Stimulated activated CD4-positive, alpha-beta T cell treated with anti-CD3 and anti-CD28 coated beads, TNF-alpha, amount 100 ng/mL, for 24 hours (primary cell): ENCODE measurements around the gene FGF18.
A peak's percentile ranks its signal among the peaks of the same experiment; 100 is the strongest.
"Not testable (repeated sequence)": the region's sequence is repeated elsewhere in the genome, so short reads cannot be mapped to it uniquely, and the experiment has no call there.

Experiments used
- DNase-seq, 3 experiments: peaks; one replicate each; pipeline ENCODE4 v3.0.0-alpha.2; 2020; ENCODE audit warnings: low read depth in 3 of 3

The FGF18 gene

DNA sequence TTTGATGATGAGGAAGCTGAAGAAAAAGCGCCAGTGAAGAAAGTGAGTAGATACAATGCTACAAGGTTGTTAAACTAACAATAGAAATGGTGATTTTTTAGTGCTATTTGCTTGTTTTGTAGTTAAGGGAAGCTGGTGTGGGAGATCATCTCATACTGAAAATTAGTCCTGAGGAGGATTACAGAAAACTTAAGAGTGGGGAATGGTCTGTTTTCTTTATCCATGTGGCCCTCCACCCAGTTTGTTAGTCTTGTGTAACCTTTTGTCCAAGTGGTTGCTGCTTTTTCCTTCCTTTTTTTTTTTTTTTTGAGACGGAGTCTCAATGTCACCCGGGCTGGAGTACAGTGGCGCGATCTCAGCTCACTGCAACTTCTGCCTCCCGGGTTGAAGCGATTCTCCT is 19.3 kb upstream of the FGF18 start:
- no peak for DNase-seq

DNA sequence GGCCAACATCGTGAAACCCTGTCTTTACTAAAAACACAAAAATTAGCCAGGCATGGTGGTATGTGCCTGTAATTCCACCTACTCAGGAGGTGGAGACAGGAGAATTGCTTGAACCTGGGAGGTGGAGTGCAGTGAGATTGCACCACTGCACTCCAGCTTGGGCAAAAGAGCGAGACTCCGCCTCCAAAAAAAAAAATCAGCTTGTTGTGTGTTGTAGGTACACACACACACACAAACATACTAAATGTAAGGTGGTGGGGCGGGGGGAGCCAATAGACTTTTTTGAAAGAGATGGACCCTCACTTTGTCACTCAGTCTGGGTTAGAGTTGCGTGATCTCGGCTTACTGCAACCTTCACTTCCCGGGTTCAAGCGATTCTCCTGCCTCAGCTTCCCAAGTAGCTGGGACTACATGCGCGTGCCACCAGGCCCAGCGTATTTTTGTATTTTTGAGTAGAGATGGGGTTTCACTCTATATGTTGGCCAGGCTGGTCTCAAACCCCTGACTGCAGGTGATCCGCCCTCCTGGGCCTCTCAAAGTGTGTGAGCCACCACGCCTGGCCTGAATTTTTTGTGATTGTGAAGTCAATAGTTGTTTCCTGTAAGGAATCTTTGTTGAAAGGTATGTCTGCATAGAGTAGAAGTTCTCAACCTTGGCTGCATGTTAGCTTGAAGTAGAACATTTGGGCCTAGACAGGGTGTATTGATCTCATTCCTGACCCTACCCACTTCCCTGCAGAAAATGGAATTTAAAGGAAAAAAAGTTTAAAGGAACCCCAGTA is 18.1 kb upstream of the FGF18 start:
- DNase-seq, result no peak

DNA sequence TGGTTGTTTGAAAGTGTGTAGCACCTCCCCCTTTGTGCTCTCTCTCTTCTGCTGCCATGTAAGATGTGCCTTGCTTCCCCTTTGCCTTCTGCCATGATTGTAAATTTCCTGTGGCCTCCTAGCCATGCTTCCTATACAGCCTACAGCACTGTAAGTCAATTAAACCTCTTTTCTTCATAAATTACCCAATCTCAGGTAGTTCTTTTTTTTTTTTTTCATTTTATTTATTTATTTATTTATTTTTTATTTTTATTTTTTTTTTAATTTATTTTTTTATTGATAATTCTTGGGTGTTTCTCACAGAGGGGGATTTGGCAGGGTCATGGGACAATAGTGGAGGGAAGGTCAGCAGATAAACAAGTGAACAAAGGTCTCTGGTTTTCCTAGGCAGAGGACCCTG is 16.7 kb upstream of the FGF18 start:
- not testable (repeated sequence) for DNase-seq

DNA sequence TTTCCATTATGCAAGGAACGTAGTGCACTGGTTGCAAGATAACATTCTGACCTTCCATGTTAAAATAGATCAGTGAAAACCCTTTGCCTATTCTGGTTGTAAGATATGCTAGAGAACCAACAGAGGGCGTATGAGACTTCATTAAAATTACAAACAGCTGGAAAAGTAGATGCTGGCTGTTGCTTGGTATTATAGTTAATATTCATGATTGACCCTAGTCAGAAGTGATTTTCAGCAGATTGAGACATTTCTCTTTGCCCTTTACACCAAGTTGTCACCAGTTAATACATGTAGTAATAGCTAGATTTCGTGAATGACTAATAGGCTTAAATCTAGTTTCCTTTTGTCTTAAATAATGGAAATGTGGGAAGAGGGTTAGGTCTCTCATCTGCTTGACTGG is 13.8 kb upstream of the FGF18 start:
- DNase-seq, result no peak

DNA sequence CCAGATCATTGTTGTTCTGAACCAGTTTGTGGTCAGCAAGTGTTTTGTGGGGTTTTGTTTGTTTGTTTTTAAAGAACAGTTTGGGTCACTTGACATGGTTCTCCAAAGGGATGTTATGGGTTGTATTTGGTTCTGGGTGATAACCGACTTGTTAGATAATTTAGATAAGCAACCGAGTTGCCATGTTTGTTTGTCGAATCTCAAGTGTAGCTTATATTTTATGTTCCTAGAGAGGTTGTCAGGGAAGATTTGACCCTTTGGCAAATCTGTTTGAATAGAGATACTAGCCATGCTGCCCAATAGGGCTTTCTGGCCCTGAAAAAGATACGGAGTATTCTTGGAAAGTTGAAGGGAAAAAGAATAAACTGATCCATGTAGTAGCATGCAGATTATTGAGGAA is 12.2 kb upstream of the FGF18 start:
- no peak for DNase-seq

DNA sequence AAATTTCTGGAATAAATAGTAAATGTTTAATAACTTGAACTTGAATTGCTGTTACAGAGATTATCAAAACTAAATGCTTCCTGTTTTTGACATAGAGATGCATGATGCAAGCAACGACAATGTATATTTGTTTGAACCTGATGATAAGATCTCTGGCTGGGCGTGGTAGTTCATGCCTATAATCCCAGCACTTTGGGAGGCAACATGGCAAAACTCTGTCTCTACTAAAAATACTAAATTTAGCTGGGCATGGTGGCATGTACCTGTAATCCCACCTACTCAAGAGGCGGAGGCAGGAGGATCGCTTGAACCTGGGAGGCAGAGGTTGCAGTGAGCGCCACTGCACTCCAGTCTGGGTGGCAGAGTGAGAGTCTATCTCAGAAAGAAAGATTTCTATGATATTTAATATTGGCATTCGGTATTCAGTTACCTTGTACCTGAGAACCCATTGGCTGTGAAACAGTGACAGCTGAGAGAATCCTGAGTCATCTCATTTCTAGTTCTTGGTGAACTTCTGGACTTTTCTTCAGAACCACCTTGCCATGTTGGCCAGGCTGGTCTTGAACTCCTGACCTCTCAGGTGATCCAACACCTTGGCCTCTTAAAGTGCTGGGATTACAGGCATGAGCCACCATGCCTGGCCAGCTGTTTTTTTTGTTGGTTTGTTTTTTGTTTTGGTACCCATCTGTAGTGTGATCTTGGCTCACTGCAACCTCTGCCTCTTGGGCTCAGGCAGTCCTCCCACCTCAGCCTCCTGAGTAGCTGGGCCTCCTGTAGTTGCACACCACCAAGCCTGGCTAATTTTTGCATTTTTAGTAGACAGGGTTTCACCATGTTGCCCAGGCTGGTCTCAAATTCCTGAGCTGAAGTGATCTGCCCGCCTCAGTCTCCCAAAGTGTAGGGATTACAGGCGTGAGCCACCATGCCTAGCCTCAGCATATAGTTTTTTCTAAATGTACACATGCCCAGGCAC is 10.0 kb upstream of the FGF18 start:
- no peak for DNase-seq

DNA sequence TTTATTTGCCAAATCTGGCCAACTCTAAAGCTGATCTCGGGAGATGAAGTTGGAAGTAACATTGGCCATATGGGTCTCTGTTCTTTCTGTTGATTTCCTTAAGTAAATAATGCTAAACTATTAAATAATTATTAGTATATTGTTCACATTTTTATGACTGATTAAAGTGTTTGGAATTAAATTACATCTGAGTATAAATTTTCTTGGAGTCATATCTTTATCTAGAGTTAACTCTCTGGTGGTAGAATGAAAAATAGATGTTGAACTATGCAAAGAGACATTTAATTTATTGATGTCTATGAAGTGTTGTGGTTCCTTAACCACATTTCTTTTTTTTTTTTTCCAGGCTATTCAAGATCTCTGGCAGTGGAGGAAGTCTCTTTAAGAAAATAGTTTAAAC is 9.3 kb upstream of the FGF18 start:
- no peak for DNase-seq

DNA sequence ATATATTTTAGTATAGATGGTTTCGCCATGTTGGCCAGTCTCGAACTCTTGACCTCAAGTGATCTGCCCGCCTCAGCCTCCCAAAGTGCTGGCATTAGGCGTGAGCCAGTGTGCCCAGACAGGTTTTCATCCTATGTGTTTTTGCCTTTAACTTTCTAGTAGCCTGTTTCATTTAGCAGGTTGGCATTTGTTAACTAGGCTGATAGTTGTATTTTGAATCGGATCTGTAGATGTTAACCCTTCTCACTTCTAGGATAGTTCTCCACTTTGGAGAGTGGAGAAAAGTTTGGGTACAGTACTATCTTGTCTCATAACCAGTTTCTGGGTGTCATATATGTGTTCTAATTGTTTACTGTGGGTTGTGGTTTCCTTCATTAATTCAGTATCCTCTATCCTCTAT is 7.3 kb upstream of the FGF18 start:
- no peak for DNase-seq

DNA sequence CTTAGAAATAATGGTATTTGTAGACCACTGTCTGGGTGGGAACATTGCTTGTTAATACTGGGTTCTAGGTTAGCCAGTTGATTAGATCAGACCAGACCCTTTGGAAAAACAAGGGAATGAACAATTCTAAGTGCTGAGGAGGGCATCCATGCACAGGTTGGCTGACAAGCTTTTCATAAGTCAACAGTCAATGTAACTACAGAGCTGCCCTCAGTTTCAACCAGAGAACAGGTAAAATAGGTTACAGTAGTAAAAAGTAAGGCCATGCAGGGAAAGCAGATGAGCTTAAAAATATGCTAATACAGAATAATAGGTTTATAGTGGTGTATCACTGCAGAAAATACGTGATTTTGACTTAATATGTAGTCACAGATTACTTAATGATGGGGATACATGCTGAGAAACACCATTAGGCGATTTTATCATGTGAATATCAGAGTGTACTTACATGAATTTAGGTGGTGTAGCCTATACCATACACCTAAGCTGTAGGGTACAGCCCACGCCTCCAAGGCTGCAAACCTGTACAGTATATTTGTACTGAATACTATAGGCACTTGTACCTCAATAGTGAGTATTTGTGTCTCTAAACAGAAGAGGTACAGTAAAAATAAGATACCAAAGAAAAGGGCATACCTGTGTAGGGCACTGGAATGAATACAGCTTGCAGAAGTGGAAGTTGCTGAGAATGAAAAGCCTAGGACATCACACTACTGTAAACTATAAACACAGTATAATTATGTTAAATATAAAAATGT is 6.1 kb upstream of the FGF18 start:
- no peak for DNase-seq

DNA sequence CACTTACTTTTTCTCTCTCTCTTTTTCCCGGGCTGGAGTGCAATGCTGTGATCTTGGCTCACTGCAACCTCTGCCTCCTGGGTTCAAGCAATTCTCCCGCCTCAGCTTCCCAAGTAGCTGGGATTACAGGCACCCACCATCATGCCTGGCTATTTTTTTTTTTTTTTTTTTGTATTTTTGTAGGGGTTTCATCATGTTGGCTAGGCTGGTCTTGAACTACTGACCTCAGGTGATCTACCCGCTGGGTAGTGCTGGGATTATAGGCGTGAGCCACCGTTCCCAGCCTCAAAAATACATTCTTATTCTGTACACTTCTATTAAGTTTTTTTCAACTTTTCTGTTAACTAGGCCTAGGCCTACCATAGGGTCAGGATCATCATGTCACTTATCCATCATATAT is 5.5 kb upstream of the FGF18 start:
- DNase-seq, result not testable (repeated sequence)

DNA sequence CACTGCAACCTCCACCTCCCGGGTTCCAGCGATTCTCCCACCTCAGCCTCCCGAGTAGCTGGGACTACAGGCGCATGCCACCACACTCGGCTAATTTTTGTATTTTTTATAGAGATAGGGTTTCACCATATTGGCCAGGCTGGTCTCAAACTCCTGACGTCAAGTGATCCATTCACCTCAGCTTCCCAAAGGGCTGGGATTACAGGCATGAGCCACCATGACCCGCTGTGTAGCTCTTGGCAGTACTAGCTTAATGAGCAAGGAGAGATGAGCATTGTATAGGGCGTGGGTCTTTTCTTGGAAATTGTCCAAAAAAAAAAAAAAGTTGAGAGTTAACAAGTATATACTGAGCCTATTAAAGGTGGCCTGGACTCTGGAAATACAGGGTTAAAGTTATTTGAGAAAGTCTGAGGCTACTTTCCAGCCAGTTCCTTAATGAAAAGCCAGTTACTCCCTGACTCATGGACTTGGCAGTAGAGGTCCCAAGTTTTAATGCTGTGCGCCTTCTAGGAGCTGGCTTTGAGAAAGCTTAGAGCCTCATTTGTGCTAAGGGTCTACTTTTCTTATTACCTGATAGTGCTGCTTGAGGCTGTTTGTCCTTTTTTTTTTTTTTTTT is 4.2 kb upstream of the FGF18 start:
- no peak for DNase-seq

DNA sequence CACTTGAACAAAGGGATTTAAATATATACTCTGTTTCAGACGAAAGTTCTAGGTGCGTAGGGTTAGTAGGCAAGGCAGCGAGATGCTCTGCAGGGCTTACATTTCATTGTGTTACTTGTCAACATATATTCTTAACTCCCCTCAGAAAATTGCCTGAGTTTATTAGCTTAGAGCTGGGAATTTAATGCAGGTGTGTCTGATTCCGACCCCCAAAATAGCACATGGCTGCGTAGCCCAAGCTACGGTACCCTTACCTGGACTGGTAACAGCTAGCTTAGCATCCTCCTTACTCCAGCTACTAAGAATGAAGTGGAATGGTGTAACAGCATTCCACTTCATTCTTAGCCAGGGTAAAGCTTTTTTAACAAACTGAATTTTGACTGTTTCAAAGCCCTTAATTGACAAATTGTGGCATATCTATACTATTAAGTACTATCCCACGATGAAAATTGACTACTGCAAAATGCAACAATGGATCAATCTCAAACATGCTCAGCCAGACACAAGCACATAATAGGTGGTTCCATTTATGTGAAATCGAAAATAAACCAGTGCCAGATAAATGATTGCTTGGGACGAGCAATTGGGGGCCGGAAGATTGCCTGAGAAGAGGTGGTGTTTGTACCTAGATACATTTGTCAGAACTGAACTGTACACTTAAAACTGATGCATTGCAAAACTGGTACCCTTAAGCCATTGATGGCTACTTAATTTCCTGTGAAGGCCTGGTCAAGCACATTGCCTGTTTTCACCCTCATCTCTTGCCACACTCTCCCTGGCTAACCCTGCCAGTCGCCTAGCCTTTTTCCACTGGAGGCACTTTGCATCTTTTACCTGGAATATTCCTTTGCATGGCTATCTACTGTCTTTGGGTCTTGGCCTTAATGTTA is 3.0 kb upstream of the FGF18 start:
- no peak for DNase-seq

DNA sequence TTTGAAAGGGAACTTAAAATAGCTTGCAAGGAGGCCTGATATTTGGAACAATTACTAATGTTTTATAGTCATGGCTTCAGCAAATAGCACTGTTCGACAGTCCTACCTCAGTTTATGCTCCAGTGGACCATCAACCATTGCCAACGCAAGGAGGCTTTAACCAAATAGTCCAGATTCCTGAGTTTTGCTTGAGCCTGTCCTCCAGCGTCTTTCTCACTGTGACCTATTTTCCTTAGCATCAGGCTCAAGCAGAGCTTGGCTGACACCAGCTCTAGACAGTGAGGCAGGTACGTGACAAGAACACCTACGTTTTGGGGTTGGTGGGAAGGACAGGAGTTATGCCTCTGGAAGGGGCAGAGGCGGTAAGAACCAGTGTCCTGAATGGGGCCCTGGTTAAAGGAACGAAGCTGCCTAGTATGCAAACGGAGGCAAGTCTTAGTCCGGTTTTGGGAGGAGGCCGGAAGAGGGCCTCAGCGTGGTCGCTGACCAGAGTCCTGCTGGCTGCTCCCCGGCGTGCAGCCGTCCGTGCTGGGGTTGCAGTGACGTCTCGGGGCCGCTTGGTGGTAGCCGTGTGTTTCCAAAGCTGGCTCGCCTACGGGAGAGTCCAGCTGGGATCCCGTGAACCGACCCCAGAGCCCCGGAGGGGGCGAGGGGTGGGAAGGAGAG is 998 bp upstream of the FGF18 start:
- DNase-seq, result peak in 2 of 3 experiments; percentile 28 to 58

DNA sequence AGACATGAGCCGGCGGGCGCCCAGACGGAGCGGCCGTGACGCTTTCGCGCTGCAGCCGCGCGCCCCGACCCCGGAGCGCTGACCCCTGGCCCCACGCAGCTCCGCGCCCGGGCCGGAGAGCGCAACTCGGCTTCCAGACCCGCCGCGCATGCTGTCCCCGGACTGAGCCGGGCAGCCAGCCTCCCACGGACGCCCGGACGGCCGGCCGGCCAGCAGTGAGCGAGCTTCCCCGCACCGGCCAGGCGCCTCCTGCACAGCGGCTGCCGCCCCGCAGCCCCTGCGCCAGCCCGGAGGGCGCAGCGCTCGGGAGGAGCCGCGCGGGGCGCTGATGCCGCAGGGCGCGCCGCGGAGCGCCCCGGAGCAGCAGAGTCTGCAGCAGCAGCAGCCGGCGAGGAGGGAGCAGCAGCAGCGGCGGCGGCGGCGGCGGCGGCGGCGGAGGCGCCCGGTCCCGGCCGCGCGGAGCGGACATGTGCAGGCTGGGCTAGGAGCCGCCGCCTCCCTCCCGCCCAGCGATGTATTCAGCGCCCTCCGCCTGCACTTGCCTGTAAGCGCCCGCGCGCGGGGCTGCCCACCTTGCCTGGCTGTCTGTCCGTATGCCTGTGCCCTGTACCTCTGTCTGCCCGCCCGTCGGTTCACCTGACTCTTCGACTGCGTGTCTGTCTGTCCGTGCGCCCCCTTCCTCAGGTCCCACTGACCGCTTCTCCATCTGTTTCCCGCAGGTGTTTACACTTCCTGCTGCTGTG is 412 bp downstream of the FGF18 start:
- peak in 1 of 3 experiments; percentile 35 for DNase-seq

DNA sequence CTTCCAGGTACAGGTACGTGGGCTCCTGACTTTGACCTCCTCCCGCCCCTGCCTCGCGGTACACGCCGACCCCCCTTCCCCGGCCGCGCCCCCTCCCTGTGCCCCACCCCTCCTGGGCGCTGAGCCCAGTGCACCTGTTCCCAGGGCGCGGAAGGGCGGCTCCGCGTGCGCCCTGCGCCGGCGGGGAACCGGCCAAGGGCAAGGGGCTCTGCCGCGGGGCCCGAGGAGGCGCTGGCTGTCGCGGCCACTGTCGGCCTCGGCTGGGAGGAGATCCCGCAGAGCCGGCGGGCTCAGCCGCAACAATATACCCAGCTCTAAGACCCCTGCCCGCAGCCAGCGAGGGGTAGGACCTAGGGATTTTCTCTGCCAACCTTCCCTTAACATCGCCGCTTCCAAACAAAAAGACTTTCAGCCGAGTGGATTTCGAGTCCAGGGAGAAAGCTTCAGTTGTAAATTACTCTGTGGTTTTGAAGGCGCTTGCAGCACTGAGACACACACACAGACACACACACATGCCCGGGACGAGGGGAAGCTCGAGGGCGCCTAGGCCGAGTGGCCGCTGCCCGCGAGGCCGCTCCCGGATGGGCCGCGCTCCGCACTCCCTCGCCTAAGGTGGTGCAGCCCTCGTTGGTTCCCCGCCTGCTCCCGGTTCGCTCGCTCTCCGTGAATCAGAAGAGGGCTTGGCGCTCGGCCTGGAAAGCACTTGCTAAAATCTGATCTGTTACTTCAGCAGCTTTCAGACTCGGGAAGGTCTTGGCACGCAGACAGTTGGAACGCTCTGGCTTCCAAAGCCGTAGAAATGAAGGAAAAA is 1.2 kb downstream of the FGF18 start:
- no peak for DNase-seq

DNA sequence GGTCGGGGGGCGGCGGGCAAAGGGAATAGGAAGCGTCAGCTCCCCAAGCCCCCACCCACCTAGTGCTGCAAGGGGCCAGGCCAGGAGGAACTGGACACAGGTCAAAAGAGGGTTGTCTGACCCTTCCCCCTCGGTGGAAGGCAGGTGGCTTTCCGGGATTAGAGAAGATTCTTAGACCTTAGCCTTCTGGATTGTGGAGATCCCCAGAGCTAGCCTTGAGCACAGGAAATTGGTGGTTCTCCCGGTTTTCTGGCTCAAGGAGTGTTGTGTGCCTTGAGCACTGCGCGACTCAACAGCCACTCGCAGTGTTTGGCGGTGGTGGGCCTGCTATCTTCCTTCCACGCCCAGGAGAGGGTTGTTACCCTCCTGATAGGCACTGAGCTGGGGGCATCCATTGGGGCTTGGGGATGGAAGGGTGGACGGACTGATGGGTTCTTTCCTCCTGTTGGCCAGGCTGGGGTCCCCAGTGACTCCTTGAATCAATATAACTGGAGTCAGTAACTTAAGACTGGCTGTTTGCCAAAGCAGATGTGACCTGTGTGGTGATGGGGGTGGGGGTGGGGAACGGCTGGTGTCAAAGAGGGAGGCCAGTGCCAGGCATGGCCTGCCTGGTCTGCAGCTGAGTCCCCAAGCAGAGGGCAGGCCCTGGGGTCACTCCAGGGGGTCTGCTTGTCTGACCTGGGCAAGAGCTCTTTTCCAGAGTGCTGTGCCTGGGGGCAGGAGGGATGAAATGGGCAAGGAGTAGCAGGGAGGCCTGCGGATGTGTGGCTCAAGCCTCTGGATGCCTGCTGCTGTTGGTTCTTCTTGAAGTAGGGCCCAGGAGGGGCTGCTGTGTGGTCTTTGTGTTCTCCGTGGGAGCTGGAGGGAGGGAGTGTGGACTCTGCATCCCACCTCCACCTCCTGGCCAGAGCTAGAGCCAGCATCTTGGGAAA is 2.1 kb downstream of the FGF18 start:
- DNase-seq, result no peak

DNA sequence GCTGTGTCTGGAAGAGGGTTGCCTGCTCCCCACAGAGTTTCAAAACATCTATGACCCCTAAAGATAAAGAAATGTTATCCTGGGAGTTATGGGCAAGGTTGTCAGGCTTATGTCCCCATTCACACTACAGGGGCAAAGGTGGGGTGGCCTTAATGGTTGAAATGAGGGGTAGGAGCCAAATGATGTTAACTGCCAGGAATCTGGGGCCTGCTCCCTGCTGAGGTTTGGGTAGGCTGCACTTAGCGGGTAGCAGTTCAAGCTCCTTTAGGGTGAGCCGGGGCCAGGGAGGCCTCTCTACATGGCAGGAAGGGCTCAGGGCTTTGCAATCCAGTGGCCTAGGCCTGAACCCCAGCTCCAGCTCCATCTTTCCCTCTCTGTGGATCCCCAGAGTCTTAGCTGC is 3.0 kb downstream of the FGF18 start:
- no peak for DNase-seq
